Uterine smooth muscle cell (primary cell): ENCODE results near the gene SLC29A1. TPM values are rescaled to one million over a fixed set of nuclear protein-coding genes. Genes with fewer than 3 reads are reported as not detected.

Experiments
- total RNA-seq: library from RNA; depleted of rRNA; stranded (reverse); fragments of >200 nt; gene quantifications from 2 replicates; pipeline ENCODE4 v1.2.3, GENCODE V29; 2014

Gene SLC29A1
- total RNA-seq: 11.4 and 15.1 TPM in 2 replicates

DNA sequence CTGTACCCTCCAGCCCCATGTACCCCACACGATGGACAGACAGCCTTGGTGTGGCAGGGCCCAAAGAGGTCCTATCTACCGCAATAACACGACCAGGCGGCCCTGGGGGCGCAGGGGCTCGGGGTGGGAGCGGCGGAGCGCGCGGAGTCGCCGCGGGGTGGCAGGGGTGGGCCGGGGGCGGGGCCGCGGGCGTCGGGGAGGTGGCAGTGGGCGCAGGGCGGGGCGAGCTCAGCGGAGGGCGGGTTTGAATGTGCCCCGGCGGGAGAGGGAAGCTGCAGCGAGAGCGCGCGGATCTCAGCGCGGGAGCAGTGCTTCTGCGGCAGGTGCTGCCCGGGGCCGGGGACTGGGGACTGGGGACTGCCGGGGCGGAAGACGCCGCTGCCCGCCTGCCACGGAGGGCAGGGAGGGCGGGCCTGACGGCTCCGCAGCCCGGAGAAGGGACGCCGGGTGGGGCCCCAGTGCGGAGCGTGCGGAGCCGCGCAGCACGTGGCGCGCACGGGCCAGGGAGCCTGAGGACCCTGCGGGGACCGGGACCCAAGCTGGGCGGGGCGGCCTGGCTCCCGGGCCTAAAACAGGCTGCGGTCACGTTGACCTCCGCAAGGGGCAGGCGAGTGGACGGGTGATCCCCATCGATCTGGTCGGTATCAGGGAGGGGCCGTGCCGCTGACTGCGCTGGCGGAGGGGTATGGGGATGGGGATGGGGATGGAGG lies at the start of gene SLC29A1:
TSS of gene SLC29A1 (plus strand) at position 277 of the 710 bp plus-strand sequence. CDS start 3,719 bp downstream, outside the sequence.

DNA sequence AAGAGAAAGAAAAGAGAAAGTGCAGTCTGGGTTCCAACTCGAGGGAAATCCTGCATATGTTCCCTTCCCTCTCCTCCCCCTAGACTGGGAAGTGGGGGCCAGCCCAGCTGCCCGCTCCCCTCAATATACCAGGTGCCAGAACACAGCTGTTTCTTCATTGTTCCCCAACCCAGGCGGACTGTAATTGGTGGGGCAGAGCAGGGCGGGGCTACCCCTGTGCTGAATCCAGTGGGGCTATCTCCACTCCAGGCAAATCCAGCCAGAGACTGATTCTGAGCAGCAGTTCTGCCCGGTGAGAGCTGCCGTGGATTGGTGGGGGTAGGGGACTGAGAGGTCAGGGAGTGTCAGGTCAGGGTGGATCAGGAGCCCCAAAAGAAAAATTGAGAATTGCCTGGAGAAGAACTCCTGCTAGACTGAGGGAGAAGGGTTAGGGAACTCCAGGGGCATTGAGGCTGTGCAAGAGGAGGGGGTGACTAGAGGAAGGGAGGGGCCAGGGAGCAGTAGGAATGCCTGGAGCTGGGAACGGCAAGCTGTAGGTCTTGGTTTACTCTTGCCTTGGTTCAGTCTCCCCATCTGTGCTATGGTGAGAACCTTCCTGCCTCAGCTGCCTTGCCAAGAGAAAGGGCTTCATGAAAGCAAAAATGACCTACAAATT lies 6.6 kb upstream of the SLC29A1 start, which contains the start of gene MYMX:
TSS of gene MYMX (plus strand) at position 250 of the 655 bp plus-strand sequence. CDS start 546 bp downstream, outside the sequence.

DNA sequence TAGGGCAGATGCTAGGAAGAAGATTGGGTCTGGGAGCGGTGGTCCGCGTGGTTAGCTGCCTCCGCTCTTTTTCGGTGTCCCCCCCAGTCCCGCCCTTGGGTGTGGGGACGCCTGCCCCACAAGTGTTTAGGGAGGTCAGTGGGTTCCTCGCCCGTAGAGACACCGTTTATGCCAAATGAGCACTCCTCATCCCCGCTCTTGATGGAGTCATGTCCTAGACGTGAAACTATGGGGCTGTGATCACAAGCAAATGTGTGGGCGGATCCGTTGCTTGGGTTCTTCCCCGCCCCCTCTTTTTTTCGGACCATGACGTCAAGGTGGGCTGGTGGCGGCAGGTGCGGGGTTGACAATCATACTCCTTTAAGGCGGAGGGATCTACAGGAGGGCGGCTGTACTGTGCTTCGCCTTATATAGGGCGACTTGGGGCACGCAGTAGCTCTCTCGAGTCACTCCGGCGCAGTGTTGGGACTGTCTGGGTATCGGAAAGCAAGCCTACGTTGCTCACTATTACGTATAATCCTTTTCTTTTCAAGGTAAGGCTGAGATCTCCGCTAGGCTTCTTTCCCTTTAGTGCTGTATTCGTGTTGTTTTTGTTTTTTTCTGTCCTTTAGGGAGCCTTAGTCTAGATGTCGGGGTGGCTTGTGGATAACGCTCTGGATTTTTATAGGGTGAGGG lies 23.4 kb downstream of the SLC29A1 start, which contains the start of gene HSP90AB1:
TSS of gene HSP90AB1 (plus strand) at position 439 of the 675 bp plus-strand sequence. CDS start 1,529 bp downstream, outside the sequence.

DNA sequence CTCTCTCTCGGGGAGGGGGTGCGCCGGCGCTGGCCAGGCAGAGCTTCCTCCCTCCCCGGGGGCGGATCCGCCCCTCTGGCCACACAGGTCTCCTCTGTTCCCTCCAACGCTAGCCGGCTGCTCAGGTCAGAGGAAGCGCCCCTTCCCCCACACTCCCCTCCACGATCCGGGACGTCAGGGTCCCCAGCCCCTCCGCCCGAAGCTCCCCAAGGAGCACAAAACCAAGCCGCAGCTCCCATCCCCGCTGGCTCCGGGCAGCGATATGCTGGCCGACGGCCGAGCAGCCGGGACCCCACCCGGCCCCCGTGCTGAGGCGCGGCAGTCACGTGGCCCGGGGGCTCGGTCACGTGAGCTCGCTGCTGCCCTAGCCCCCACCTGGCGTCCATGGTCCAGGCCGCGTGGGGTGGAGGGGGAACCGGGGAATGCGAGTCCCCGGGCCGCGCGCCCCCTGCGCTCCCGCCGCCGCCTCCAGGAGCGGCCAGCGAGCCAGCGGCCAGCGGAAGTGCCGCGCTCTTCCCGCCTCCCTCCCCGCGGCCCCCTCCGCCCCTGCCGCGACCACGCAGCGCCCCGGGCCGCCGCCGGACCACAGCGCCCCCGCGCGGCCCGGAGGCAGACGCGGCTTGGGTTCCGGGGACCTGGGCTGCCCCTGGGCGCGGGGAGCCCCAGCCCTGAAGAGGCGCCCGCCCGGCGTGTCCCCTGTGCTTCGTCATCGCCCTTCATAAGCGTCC lies 33.8 kb downstream of the SLC29A1 start, which contains the start of gene SLC35B2:
TSS of gene SLC35B2 (minus strand) at position 504 of the 728 bp plus-strand sequence. CDS start at position 386, 118 bp downstream.

DNA sequence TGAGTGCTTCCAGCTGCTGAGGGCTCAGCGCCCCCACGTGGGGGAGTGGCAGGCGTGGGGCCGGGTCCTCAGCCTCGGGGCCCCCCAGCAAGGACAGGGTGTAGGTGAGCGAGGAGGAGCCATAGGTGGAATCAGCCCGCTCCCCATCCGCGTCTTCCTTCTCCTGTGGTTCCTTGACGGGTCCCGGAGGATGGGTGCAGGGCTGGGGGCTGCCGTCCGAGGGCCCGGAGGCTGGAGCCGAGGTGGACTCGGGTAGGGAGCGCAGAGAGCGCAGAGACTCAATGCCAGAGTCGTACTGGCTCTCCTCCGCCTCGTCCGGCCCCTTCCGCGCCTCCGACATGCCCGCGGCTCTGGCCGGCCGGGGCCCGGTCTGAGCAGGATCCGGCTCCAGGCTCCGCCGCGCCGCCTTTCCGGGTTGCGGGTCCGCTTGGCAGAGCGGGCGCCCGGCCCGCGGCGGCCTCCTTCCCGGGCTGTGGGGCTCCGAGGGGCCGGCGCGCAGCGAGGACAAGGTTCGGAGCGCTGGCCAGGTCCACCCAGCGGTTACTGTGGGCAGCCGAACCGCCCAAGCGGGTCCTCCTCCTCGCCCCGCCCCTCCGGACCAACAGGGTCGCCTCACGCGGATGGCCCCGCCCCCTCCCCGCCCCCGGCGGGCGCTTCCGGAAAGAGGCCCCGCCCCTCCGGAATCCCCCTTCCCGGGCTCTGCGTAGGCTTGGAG lies 41.8 kb downstream of the SLC29A1 start, which contains the start of gene NFKBIE:
TSS of gene NFKBIE (minus strand) at position 545 of the 715 bp plus-strand sequence. CDS start at position 340, 205 bp downstream.

DNA sequence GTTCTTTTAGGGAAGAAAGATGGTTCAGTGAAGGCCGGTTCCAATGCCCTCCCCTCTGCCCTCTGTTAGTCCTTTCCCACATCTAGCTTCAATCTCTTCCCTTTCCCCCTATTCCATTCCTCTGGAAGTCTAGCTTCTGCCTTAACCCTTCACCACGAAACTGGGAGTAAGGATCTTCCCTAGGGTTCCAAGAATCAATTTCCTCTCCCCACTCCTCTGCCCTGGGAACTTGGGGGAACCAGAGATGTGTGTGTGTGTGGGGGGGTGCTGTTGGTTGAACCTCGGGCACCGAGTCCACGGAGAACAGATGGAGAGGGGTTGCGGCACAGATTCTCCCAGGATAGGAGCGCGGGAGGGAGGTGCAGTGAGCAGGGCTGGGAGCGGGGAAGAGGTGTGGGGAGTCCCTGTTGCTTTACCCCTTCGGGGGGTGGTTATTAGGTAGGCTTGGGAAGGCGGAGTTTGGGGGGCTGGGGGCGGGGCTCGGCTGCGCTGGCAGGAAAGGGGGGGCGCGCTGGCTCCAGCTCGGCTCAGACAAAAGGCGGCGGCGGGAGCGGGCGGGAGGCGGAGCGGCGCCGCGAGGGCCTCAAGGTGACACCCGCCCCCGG lies 46.6 kb downstream of the SLC29A1 start, which contains the start of gene TMEM151B:
TSS of gene TMEM151B (plus strand) at position 530 of the 605 bp plus-strand sequence. CDS start 293 bp downstream, outside the sequence.

Other genes starting within 250 kb of the SLC29A1 start
- gene MRPL14, start 96.1 kb upstream of the SLC29A1 start, total RNA-seq: 67.4 and 97.3 TPM in 2 replicates
- 25.3 and 32.9 TPM in 2 replicates for gene TMEM63B, start 96.0 kb upstream of the SLC29A1 start, total RNA-seq
- not detected in 2 replicates for gene CAPN11, start 64.8 kb upstream of the SLC29A1 start, total RNA-seq
- gene MYMX, start 6.7 kb upstream of the SLC29A1 start, total RNA-seq: not detected in 2 replicates
- gene HSP90AB1, start 23.5 kb downstream of the SLC29A1 start, total RNA-seq: 642 and 947 TPM in 2 replicates
- 94.2 and 107 TPM in 2 replicates for gene SLC35B2, start 33.9 kb downstream of the SLC29A1 start, total RNA-seq
- gene NFKBIE, start 42.0 kb downstream of the SLC29A1 start, total RNA-seq: 5.2 and 7.5 TPM in 2 replicates
- gene TMEM151B, start 46.9 kb downstream of the SLC29A1 start, total RNA-seq: under 0.01 TPM in 1 of 2 replicates, not detected in the other
- 25.7 and 31.5 TPM in 2 replicates for gene AARS2, start 89.8 kb downstream of the SLC29A1 start, total RNA-seq
- gene SPATS1, start 119.1 kb downstream of the SLC29A1 start, total RNA-seq: not detected in 2 replicates
- gene CDC5L, start 164.1 kb downstream of the SLC29A1 start, total RNA-seq: 25.7 and 32.3 TPM in 2 replicates